ENCODE data around the gene P3H4. TPM values are rescaled to one million over a fixed set of nuclear protein-coding genes. Genes with fewer than 3 reads are reported as not detected.

P3H4 gene
- total RNA-seq, 4 donors from 2014 or later = 8.3 to 20.9 (median 19.1) TPM

- Histone ChIP-seq H3K4me3 (peak overlapping the region; percentile 35 to 60), H3K27me3 (no peaks in the 10 kb centered on the region), H3K36me3 (peaks cover 0 to 10% of the 10 kb centered on the region in 2 donors), H3K4me1 (peaks cover 0 to 53% (median 16%) of the 10 kb centered on the region in 3 donors), H3K9me3 (no peaks in the 10 kb centered on the region), H3K27ac (peak overlapping the region; percentile 51 to 85 (median 78))
- TF ChIP-seq, protein P1, sequence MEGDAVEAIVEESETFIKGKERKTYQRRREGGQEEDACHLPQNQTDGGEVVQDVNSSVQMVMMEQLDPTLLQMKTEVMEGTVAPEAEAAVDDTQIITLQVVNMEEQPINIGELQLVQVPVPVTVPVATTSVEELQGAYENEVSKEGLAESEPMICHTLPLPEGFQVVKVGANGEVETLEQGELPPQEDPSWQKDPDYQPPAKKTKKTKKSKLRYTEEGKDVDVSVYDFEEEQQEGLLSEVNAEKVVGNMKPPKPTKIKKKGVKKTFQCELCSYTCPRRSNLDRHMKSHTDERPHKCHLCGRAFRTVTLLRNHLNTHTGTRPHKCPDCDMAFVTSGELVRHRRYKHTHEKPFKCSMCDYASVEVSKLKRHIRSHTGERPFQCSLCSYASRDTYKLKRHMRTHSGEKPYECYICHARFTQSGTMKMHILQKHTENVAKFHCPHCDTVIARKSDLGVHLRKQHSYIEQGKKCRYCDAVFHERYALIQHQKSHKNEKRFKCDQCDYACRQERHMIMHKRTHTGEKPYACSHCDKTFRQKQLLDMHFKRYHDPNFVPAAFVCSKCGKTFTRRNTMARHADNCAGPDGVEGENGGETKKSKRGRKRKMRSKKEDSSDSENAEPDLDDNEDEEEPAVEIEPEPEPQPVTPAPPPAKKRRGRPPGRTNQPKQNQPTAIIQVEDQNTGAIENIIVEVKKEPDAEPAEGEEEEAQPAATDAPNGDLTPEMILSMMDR (IDR thresholded peaks at IDR 0.05) = no peak
- TF ChIP-seq EP300 (IDR thresholded peaks at IDR 0.05) (no peak), POLR2AphosphoS5 (IDR thresholded peaks at IDR 0.05) (no peak), POLR2A (IDR thresholded peaks at IDR 0.05) (no peak)
- WGBS, 2 donors (ENCODE audit: low coverage in 1 of 2) = 7 to 15% methylated on average over 3 to 7 of the region's 12 CpGs
- ATAC-seq = no peak
Measured at GRCh38 chr17:41813152-41813680, 1.5 kb upstream of the P3H4 start.

DNA sequence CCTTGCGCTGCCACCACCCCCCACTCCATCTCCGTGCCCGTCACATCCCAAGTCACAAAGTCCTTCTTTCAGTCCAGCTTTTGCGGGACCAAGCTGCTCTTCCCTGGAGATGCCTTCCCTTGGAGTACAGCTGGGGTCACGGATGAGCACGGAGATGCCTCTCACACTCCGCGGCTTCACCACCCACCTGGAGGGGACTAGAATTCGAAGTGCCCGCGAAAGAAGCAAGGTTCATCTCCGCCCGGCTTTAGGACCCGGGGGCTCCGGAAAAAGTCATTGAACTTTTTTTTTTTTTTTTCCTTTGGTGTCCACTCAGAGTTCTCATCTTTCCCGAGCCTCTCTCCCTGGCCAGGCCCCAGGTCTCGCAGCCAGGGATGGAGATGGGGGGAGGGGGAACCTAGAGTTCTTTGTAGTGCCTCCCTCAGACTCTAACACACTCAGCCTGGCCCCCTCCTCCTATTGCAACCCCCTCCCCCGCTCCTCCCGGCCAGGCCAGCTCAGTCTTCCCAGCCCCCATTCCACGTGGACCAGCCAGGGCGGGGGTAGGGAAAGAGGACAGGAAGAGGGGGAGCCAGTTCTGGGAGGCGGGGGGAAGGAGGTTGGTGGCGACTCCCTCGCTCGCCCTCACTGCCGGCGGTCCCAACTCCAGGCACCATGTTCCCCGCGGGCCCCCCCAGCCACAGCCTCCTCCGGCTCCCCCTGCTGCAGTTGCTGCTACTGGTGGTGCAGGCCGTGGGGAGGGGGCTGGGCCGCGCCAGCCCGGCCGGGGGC is 817 bp upstream of the P3H4 start, which contains the start of gene FKBP10:
Gene FKBP10 (plus strand): TSS at position 624 of the 771 bp plus-strand sequence. CDS start 31 bp downstream, at position 655.
- Histone ChIP-seq H3K9me3 (no peaks in the 10 kb centered on the region), H3K4me1 (peaks cover 0 to 53% (median 16%) of the 10 kb centered on the region in 3 donors), H3K36me3 (peaks cover 0 to 13% of the 10 kb centered on the region in 2 donors), H3K27ac (peak within 1 kb of the TSS; percentile 51 to 85 (median 78)), H3K27me3 (no peaks in the 10 kb centered on the region), H3K4me3 (peak within 1 kb of the TSS; percentile 35 to 60)
- WGBS, 2 donors (ENCODE audit: low coverage in 1 of 2) = 1% methylated on average over 23 of the region's 35 CpGs; no CpG with 5 or more reads in 1 of the 2 donors
- ATAC-seq = peak; percentile 60
- peak in 1 of 2 donors; percentile 13 for TF ChIP-seq POLR2A (IDR thresholded peaks at IDR 0.05)
- TF ChIP-seq POLR2AphosphoS5 (IDR thresholded peaks at IDR 0.05) = no peak
- no peak for TF ChIP-seq EP300 (IDR thresholded peaks at IDR 0.05)
- TF ChIP-seq, protein P1 (IDR thresholded peaks at IDR 0.05) = peak in 2 of 4 experiments; percentile 4 to 11

DNA sequence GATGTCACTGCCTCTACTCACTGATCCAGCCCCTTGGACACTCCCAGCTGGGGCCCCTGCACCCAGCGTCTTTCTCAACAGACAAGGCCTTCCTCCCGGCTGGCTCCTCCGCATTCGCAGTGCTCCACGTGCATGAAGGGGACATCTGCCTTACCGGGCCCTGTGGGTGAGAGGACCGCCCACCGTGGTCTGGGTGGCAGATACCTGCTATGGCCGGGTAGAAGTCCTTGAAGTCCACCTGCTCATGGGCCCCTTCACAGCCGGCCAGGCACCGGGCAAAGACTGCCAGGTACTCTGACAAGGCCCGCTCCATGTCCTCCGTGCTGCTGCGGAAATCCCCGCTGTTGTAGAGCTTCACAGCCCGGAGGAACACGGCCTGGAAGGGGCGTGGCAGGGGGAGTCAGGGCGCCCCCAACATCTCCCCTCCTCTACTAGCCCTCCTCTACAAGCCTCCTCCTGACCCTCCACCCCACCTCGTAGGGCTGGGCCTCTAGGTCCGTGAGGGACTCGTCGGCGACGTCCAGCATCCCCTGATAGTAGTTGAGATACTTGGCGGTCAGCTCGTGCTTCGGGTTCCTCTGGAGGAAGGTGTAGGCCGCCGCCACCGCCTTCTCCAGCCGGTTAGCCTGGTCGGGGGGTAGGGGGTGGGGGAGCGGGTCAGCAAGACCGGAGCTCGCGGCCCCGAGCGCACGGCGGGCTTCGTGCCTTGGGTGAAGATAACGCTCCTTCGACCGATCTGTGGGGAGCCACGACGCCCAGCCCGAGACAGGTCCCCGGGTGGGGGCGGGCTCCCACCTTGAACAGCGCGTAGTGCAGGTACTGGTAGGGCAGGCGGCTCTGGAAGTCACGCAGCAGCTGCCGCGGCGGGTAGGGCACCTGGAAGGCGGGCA is 845 bp downstream of the P3H4 start:
- H3K4me3 ChIP-seq = peak overlapping the region; percentile 35 to 60
- no peaks in the 10 kb centered on the region for H3K9me3 ChIP-seq
- no peaks in the 10 kb centered on the region for H3K27me3 ChIP-seq
- H3K36me3 ChIP-seq = peaks cover 0 to 28% of the 10 kb centered on the region in 2 donors
- 32 to 64% methylated on average over 5 to 8 of the region's 58 CpGs for WGBS, 2 donors (ENCODE audit: low coverage in 1 of 2)
- H3K4me1 ChIP-seq = peaks cover 0 to 53% (median 16%) of the 10 kb centered on the region in 3 donors
- H3K27ac ChIP-seq = peak overlapping the region in 3 of 4 donors; percentile 74 to 85 (median 82)
- ATAC-seq = peak; percentile 8
- TF ChIP-seq, protein P1 (IDR thresholded peaks at IDR 0.05) = no peak
- TF ChIP-seq POLR2AphosphoS5 (IDR thresholded peaks at IDR 0.05) (no peak), EP300 (IDR thresholded peaks at IDR 0.05) (no peak), POLR2A (IDR thresholded peaks at IDR 0.05) (no peak)

GRCh38 chr17:41806685-41807445 is 4.9 kb downstream of the P3H4 start:
- Histone ChIP-seq H3K27me3 (no peaks in the 10 kb centered on the region), H3K36me3 (peaks cover 0 to 44% of the 10 kb centered on the region in 2 donors), H3K4me1 (peaks cover 0 to 25% (median 16%) of the 10 kb centered on the region in 3 donors), H3K9me3 (no peaks in the 10 kb centered on the region), H3K27ac (no peak overlapping the region), H3K4me3 (no peak overlapping the region)
- 90 to 100% methylated on average over 1 to 2 of the region's 8 CpGs for WGBS, 2 donors (ENCODE audit: low coverage in 1 of 2)
- TF ChIP-seq EP300 (IDR thresholded peaks at IDR 0.05) (no peak), POLR2AphosphoS5 (IDR thresholded peaks at IDR 0.05) (no peak), POLR2A (IDR thresholded peaks at IDR 0.05) (no peak)
- TF ChIP-seq, protein P1 (IDR thresholded peaks at IDR 0.05) = no peak
- no peak for ATAC-seq
